IMR-90 (cell line): ENCODE data around the gene RAB40A. TPM values are rescaled to one million over a fixed set of nuclear protein-coding genes. Genes with fewer than 3 reads are reported as not detected.

Experiments
- ATAC-seq: fragments of 200-7000 bp; cut with Tn5 transposase; 2 replicates; pipeline ENCODE4 v1.9.1; 2020; ENCODE audit warnings: low read depth, mild to moderate bottlenecking, moderate library complexity
- BruUV-seq: library from RNA; stranded (reverse); fragments of 400-500 nt; replicated peaks from 2 replicates; lab custom pipeline; 2021; lab: Mats Ljungman, UMichigan
- CTCF ChIA-PET: fragments of 300-600 bp; formaldehyde crosslinking; extraction: SDS; loops from one replicate; lab custom pipeline; 2021; ENCODE audit warnings: antibody characterized with exemption; lab: Yijun Ruan, JAX
- POLR2A ChIA-PET: fragments of 300-600 bp; sonication (Branson Sonifier 250); formaldehyde crosslinking; loops from one replicate; lab custom pipeline; 2022; ENCODE audit warnings: antibody characterized with exemption; ENCODE audit not compliant: unreplicated experiment; lab: Charles Lee
- DNase-seq: peaks from one replicate; pipeline ENCODE4 v3.0.0; 2013
- H2AFZ ChIP-seq: replicated peaks from 2 replicates; pipeline ENCODE3; 2013; ENCODE audit warnings: low read length, mild to moderate bottlenecking; ENCODE audit not compliant: poor library complexity
- H2AK5ac ChIP-seq: 2 replicates; pipeline ENCODE4 v1.6.1; 2013; ENCODE audit warnings: low read depth, low read length, inconsistent platforms
- H2AK9ac ChIP-seq: replicated peaks from 2 replicates; pipeline ENCODE3; 2013; ENCODE audit warnings: mild to moderate bottlenecking, low read depth, low read length, moderate library complexity; ENCODE audit not compliant: poor library complexity
- H2BK120ac ChIP-seq: 2 replicates; pipeline ENCODE4 v1.6.1; 2013; ENCODE audit warnings: low read depth, low read length, inconsistent platforms
- H2BK15ac ChIP-seq: 3 replicates; pipeline ENCODE4 v1.6.1; 2013; ENCODE audit warnings: low read depth, low read length, inconsistent platforms
- H2BK20ac ChIP-seq: 2 replicates; pipeline ENCODE4 v1.6.1; 2013; ENCODE audit warnings: low read depth, mild to moderate bottlenecking, inconsistent platforms, low read length, moderate library complexity
- H2BK5ac ChIP-seq: 2 replicates; pipeline ENCODE4 v1.6.1; 2013; ENCODE audit warnings: mild to moderate bottlenecking, low read depth, low read length, inconsistent platforms; ENCODE audit not compliant: poor library complexity, severe bottlenecking
- H3K14ac ChIP-seq: replicated peaks from 2 replicates; pipeline ENCODE4 v1.6.1; 2013; ENCODE audit warnings: low read depth, low read length, inconsistent platforms
- H3K18ac ChIP-seq: 2 replicates; pipeline ENCODE4 v1.6.1; 2013; ENCODE audit warnings: low read depth, low read length, control low read depth
- H3K23ac ChIP-seq: 2 replicates; pipeline ENCODE4 v1.6.1; 2013; ENCODE audit warnings: low read depth, low read length, inconsistent platforms
- H3K27ac ChIP-seq: 2 replicates; pipeline ENCODE4 v1.5.1; 2013; ENCODE audit warnings: mild to moderate bottlenecking, control low read depth, low read length; ENCODE audit not compliant: insufficient read depth
- H3K27me3 ChIP-seq: 2 replicates; pipeline ENCODE4 v1.6.1; 2013; ENCODE audit warnings: low read length; ENCODE audit not compliant: control insufficient read depth, insufficient read depth
- H3K36me3 ChIP-seq: 2 replicates; pipeline ENCODE4 v1.6.1; 2013; ENCODE audit warnings: low read length, mixed read lengths; ENCODE audit not compliant: control insufficient read depth, insufficient read depth
- H3K4ac ChIP-seq: 2 replicates; pipeline ENCODE4 v1.6.1; 2013; ENCODE audit warnings: low read depth, low read length, inconsistent platforms
- H3K4me1 ChIP-seq: 2 replicates; pipeline ENCODE4 v1.6.1; 2013; ENCODE audit warnings: low read length, mixed read lengths; ENCODE audit not compliant: control insufficient read depth, insufficient read depth
- H3K4me2 ChIP-seq: 2 replicates; pipeline ENCODE4 v1.6.1; 2013; ENCODE audit warnings: low read depth, mild to moderate bottlenecking, control low read depth, low read length, moderate library complexity
- H3K4me3 ChIP-seq: 2 replicates; pipeline ENCODE4 v1.5.1; 2013; ENCODE audit warnings: low read depth, mild to moderate bottlenecking, control low read depth, low read length, moderate library complexity; ENCODE audit not compliant: insufficient read depth
- H3K56ac ChIP-seq: 2 replicates; pipeline ENCODE4 v1.6.1; 2013; ENCODE audit warnings: low read length, inconsistent platforms; ENCODE audit not compliant: insufficient read depth; ENCODE audit errors: extremely low read depth
- H3K79me1 ChIP-seq, 2 experiments: 2 replicates each; pipeline ENCODE4 v1.6.1; 2013; ENCODE audit warnings: low read length in 2 of 2, inconsistent platforms in 1 of 2, low read depth in 1 of 2
- H3K9ac ChIP-seq: 2 replicates; pipeline ENCODE4 v1.6.1; 2013; ENCODE audit warnings: low read depth, low read length, control low read depth
- H3K9me1 ChIP-seq: 2 replicates; pipeline ENCODE4 v1.6.1; 2013; ENCODE audit warnings: low read length, inconsistent platforms; ENCODE audit not compliant: insufficient read depth
- H3K9me3 ChIP-seq: 2 replicates; pipeline ENCODE4 v1.6.1; 2013; ENCODE audit warnings: low read length; ENCODE audit not compliant: control insufficient read depth, insufficient read depth
- H4K20me1 ChIP-seq: 2 replicates; pipeline ENCODE4 v1.6.1; 2013; ENCODE audit warnings: low read length, inconsistent platforms; ENCODE audit not compliant: insufficient read depth
- H4K5ac ChIP-seq: 2 replicates; pipeline ENCODE4 v1.6.1; 2013; ENCODE audit warnings: mild to moderate bottlenecking, low read depth, low read length, control low read depth
- H4K8ac ChIP-seq, 2 experiments: 2 replicates each; pipeline ENCODE4 v1.6.1; 2013; ENCODE audit warnings: low read depth in 2 of 2, low read length in 2 of 2, control low read depth in 1 of 2, inconsistent platforms in 1 of 2
- H4K91ac ChIP-seq: 2 replicates; pipeline ENCODE4 v1.6.1; 2013; ENCODE audit warnings: low read depth, low read length, inconsistent platforms; ENCODE audit not compliant: insufficient read depth
- BHLHE40 ChIP-seq: fragments of 150-350 bp; IDR thresholded peaks from 2 replicates; pipeline ENCODE4 v1.6.1; 2016; ENCODE audit warnings: mild to moderate bottlenecking, low read depth, low read length
- CEBPB ChIP-seq: IDR thresholded peaks from 2 replicates; pipeline ENCODE4 v1.6.1; 2012; ENCODE audit warnings: low read depth, low read length, improper control_type of control experiment
- CHD1 ChIP-seq: IDR thresholded peaks from 2 replicates; pipeline ENCODE4 v1.6.1; 2012; ENCODE audit warnings: low read depth, low read length, improper control_type of control experiment
- CTCF ChIP-seq: conservative IDR thresholded peaks from 2 replicates; pipeline ENCODE4 v1.5.1; 2012; ENCODE audit warnings: mild to moderate bottlenecking, low read depth, low read length, improper control_type of control experiment
- ELK1 ChIP-seq: fragments of 150-350 bp; IDR thresholded peaks from 2 replicates; pipeline ENCODE4 v1.6.1; 2016; ENCODE audit warnings: low read depth, mild to moderate bottlenecking, low read length, moderate library complexity, borderline replicate concordance
- FOS ChIP-seq: fragments of 150-350 bp; IDR thresholded peaks from 2 replicates; pipeline ENCODE4 v1.6.1; 2016; ENCODE audit warnings: low read depth, low read length
- MAFK ChIP-seq: IDR thresholded peaks from 2 replicates; pipeline ENCODE4 v1.6.1; 2012; ENCODE audit warnings: low read depth, low read length, improper control_type of control experiment
- MAZ ChIP-seq: IDR thresholded peaks from 2 replicates; pipeline ENCODE4 v1.6.1; 2012; ENCODE audit warnings: low read depth, mild to moderate bottlenecking, low read length, improper control_type of control experiment, moderate library complexity, borderline replicate concordance
- MXI1 ChIP-seq: IDR thresholded peaks from 2 replicates; pipeline ENCODE4 v1.6.1; 2012; ENCODE audit warnings: low read depth, mild to moderate bottlenecking, low read length, moderate library complexity, borderline replicate concordance
- NFE2L2 ChIP-seq: fragments of 150-350 bp; IDR thresholded peaks from 2 replicates; pipeline ENCODE4 v1.6.1; 2016; ENCODE audit warnings: low read depth, mild to moderate bottlenecking, low read length
- POLR2A ChIP-seq: IDR thresholded peaks from 2 replicates; pipeline ENCODE4 v1.6.1; 2012; ENCODE audit warnings: mild to moderate bottlenecking, low read depth, low read length
- RAD21 ChIP-seq: IDR thresholded peaks from 2 replicates; pipeline ENCODE4 v1.6.1; 2012; ENCODE audit warnings: low read length, improper control_type of control experiment
- RCOR1 ChIP-seq: IDR thresholded peaks from 2 replicates; pipeline ENCODE4 v1.6.1; 2012; ENCODE audit warnings: mild to moderate bottlenecking, low read length, improper control_type of control experiment; ENCODE audit not compliant: insufficient replicate concordance
- RFX5 ChIP-seq: IDR thresholded peaks from 2 replicates; pipeline ENCODE4 v1.8.0; 2012; ENCODE audit warnings: low read depth, mild to moderate bottlenecking, low read length, moderate library complexity
- SMC3 ChIP-seq: fragments of 150-350 bp; IDR thresholded peaks from 2 replicates; pipeline ENCODE4 v1.6.1; 2016; ENCODE audit warnings: low read depth, mild to moderate bottlenecking, antibody characterized with exemption, low read length, moderate library complexity
- USF2 ChIP-seq: fragments of 150-350 bp; IDR thresholded peaks from 2 replicates; pipeline ENCODE4 v1.6.1; 2017; ENCODE audit warnings: mild to moderate bottlenecking, antibody characterized with exemption, low read length, low read depth
- WGBS, 2 experiments: methylation state at CpG; one replicate each; pipeline versions ENCODE4 v1.1.5 to v1.1.7; 2013; ENCODE audit warnings: missing lambda C conversion rate in 2 of 2; ENCODE audit not compliant: insufficient read length in 1 of 2; ENCODE audit errors: extremely low coverage in 2 of 2; 5-methylcytosine and 5-hydroxymethylcytosine counted together
- dilution Hi-C: fragments of 300-500 bp; cut with HindIII; formaldehyde crosslinking; loops from one replicate; pipeline ENCODE4 v1.14.3; 2018; ENCODE audit warnings: low sequenced_read_pairs; ENCODE audit not compliant: unreplicated experiment
- in situ Hi-C: fragments of 300-500 bp; cut with MboI; formaldehyde crosslinking; loops from 3 replicates; pipeline ENCODE4 v1.14.3; 2019; ENCODE audit warnings: low sequenced_read_pairs, inconsistent platforms, mixed read lengths
- intact Hi-C: fragments of 100-400 bp; cut with micrococcal nuclease; formaldehyde crosslinking; loops from 2 replicates; pipeline ENCODE4 v1.10.0; 2022
- polyA plus RNA-seq, 3 experiments: library from polyadenylated mRNA; depleted of rRNA; stranded (reverse); fragments of >200 nt; gene quantifications; 2 replicates each; pipeline ENCODE4 v1.2.3, GENCODE V29; 2012; ENCODE audit warnings: low replicate concordance in 1 of 3
- total RNA-seq: library from RNA; depleted of rRNA; stranded (reverse); fragments of >200 nt; gene quantifications from 2 replicates; pipeline ENCODE4 v1.2.3, GENCODE V29; 2012

The RAB40A gene
- total and polyA plus RNA-seq, 2 of the 4 experiments (the other 2 are of a cell fraction): under 0.01 to 0.26 TPM

- H3K14ac ChIP-seq: no peak overlapping the region
Observed at GRCh38 chrX:103562801-103563200, 43.5 kb upstream of the RAB40A start.

More at GRCh38 chrX:103562801-103563200, 43.5 kb upstream of the RAB40A start:
- Histone ChIP-seq H3K23ac (no peak overlapping the region), H3K4me1 (no peaks in the 10 kb centered on the region), H3K56ac (no peak overlapping the region), H4K91ac (no peak overlapping the region), H3K27ac (no peak overlapping the region), H3K9me3 (no peaks in the 10 kb centered on the region), H2BK20ac (no peak overlapping the region), H3K18ac (no peak overlapping the region), H3K36me3 (no peaks in the 10 kb centered on the region), H3K79me1 (no peaks in the 10 kb centered on the region), H2BK15ac (no peak overlapping the region), H2BK120ac (no peak overlapping the region), H3K27me3 (no peaks in the 10 kb centered on the region), H3K4me2 (no peak overlapping the region), H2AK9ac (no peak overlapping the region), H2AK5ac (no peak overlapping the region), H4K8ac (no peak overlapping the region), H3K4ac (no peak overlapping the region), H4K20me1 (no peaks in the 10 kb centered on the region), H3K9me1 (no peaks in the 10 kb centered on the region), H4K5ac (no peak overlapping the region), H2AFZ (no peak overlapping the region), H2BK5ac (no peak overlapping the region), H3K4me3 (no peak overlapping the region), H3K9ac (no peak overlapping the region)
- TF ChIP-seq RFX5: no peak
- TF ChIP-seq USF2: no peak
- no peak for TF ChIP-seq MAFK
- TF ChIP-seq RCOR1: no peak
- TF ChIP-seq POLR2A: no peak
- no peak for TF ChIP-seq RAD21
- no peak for TF ChIP-seq CEBPB
- no peak for TF ChIP-seq BHLHE40
- no peak for TF ChIP-seq ELK1
- no peak for TF ChIP-seq SMC3
- no peak for TF ChIP-seq FOS
- no peak for TF ChIP-seq CTCF
- TF ChIP-seq MAZ: no peak
- TF ChIP-seq NFE2L2: no peak
- TF ChIP-seq CHD1: no peak
- TF ChIP-seq MXI1: no peak
- ChIA-PET CTCF (no interaction called here), POLR2A (no interaction called here)
- intact Hi-C loops: no loop called here
- WGBS, 2 experiments: no CpG with 5 or more reads among the region's 2 CpGs
- ATAC-seq (no peak), DNase-seq (no peak)
- no TSS peak for BruUV-seq
- in situ Hi-C loops: no loop called here
- dilution Hi-C loops: no loop called here
